Epithelial cell of proximal tubule (primary cell): ENCODE results near the gene SKA2. TPM values are rescaled to one million over a fixed set of nuclear protein-coding genes. Genes with fewer than 3 reads are reported as not detected.

ENCODE experiments used
- DNase-seq: peaks from one replicate; pipeline ENCODE4 v3.0.0-alpha.2; 2011; ENCODE audit warnings: low read depth
- H3K4me3 ChIP-seq: 2 replicates; pipeline ENCODE4 v1.5.1; 2011; ENCODE audit warnings: low read depth, mild to moderate bottlenecking, low read length
- total RNA-seq: library from RNA; depleted of rRNA; stranded (reverse); fragments of >200 nt; gene quantifications from 2 replicates; pipeline ENCODE4 v1.2.3, GENCODE V29; 2015
- TF ChIP-seq, protein P1 (sequence below): conservative IDR thresholded peaks from 2 replicates; pipeline ENCODE4 v1.5.1; 2012; ENCODE audit warnings: low read depth, mild to moderate bottlenecking, low read length

The SKA2 gene
- total RNA-seq, 1 donor from 2014 or later, result 93.5 TPM

DNA sequence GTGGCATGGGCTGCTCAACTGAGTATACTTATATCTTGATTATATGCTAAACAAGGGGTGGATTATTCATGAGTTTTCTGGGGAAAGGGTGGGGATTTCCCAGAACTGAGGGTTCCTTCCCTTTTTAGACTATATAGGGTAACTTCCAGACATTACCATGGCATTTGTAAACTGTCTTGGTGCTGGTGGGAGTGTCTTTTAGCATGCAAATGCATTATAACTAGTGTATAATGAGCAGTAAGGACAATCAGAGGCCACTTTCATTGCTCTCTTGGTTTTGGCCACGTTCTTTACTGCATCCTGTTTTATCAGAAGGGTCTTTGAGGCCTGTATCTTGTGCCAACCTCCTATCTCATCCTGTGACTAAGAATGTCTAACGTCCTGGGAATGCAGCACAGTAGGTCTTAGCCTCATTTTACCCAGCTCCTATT, 12.6 kb upstream of the SKA2 start:
- H3K4me3 ChIP-seq, result no peak overlapping the region
- TF ChIP-seq, protein P1, sequence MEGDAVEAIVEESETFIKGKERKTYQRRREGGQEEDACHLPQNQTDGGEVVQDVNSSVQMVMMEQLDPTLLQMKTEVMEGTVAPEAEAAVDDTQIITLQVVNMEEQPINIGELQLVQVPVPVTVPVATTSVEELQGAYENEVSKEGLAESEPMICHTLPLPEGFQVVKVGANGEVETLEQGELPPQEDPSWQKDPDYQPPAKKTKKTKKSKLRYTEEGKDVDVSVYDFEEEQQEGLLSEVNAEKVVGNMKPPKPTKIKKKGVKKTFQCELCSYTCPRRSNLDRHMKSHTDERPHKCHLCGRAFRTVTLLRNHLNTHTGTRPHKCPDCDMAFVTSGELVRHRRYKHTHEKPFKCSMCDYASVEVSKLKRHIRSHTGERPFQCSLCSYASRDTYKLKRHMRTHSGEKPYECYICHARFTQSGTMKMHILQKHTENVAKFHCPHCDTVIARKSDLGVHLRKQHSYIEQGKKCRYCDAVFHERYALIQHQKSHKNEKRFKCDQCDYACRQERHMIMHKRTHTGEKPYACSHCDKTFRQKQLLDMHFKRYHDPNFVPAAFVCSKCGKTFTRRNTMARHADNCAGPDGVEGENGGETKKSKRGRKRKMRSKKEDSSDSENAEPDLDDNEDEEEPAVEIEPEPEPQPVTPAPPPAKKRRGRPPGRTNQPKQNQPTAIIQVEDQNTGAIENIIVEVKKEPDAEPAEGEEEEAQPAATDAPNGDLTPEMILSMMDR, result no peak
- no peak for DNase-seq

DNA sequence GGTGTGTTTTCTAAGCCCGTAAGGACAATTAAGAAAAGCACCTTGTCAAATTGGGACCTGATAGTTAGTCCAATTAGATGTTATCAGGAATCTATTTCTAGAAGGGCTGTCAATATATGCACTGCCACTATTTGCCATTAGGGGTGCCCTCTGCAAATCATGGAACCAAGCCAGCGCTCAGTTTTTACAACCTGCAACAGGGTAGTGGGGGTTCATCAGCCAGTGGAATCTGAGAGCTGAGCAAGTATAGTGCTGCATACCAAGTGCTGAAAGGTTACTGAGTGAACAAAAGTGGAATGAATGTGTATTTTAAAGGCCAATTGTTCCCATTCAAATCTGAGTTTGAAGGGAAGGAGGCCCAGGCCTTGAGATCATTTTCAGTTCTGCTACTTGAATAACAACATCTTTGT, 11.0 kb upstream of the SKA2 start:
- peak; percentile 31 for DNase-seq
- no peak overlapping the region for H3K4me3 ChIP-seq

DNA sequence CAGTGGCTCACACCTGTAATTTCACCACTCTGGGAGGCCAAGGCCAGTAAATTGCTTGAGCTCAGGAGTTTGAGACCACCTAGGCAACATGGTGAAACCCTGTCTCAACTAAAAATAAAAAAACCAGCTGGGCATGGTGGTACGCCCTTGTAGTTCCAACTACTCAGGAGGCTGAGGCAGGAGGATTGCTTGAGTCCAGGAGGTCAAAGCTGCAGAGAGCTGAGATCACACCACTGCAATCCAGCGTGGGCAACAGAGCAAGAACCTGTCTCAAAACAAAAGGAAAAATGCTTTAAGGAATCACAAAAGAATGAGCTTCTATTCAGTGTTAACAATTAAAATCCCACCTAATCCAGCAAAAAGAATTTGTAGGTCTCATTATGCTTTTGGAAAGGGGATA, 6.5 kb upstream of the SKA2 start:
- TF ChIP-seq, protein P1, result no peak
- no peak for DNase-seq
- no peak overlapping the region for H3K4me3 ChIP-seq

More for the DNA sequence above, 11.0 kb upstream of the SKA2 start:
- TF ChIP-seq, protein P1, result peak; percentile 76

DNA sequence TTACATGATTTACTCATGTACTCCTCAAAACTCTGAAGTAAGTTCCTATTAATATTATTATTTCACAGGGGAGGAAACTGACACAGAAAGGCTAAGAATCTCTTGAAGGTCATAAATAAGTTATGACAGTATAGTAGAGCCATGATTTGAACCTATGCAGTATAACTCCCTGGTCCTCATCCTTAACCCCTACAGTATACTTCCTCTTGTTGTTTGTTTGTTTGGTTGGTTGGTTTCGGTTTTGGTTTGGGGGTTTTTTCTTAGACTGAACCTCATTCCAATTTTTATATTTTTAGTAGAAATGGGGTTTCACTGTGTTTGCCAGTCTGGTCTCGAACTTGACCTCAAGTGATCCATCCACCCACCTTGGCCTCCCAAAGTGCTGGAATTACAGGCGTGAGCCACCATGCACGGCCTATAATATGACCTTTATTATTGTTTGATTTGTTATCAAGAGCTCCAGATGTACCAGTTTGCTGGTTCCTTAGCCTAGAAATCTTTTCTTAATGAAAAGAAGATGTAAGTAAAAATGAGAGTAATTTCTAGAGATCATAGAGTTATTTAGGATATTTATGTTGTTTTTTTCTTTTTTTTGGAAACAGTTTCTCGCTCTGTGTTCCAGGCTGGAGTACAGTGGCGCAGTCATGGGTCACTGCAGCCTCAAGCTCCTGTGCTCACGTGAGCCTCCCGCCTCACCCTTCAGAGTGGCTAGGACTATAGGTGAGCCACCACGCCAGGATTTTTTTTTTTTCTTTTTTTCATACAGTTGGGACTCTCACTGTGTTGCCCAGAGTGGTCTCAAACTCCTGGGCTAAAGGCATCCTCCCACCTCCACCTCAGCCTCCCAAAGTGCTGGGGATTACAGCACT, 5.4 kb upstream of the SKA2 start:
- DNase-seq, result no peak
- no peak overlapping the region for H3K4me3 ChIP-seq
- TF ChIP-seq, protein P1, result no peak

DNA sequence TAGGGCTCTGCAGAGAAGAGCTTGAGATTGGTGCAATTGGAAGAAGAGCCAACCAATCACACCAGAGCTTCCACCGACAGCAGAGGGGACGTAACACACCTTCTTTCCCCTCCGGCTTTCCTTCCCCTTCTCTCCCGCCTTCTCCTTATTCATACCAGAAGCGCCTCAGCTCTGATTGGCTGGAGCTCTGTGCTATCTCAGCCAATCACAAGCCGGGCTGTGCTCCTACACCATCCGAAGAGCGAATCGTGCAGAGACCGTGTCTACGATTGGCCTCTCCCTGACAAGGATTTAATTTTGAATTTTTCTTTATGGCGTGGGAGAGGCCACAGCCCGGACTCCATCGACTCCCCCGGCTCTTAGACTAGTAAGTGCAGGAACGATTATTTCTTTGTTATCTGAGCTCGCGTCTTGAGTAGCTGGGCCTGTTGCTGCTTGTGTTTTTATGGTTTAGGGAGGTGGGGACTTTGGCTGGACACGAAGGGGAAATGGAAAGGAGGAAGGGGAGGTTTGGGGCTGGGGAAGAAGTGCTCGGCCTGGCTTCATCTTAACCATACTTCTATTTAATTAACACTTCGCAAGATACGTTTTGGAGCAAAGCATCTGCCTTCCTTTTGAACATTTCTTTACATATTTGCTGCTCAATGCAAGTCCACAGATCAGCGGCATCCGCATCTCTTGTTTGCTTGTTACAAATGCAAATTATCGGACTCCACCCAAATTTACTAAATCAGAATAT, 622 bp upstream of the SKA2 start, which contains the start of gene PRR11:
TSS of gene PRR11 (plus strand) at position 308 of the 739 bp plus-strand sequence. CDS start 14,007 bp downstream, outside the sequence.
- DNase-seq, result peak; percentile 100
- H3K4me3 ChIP-seq, result peak within 1 kb of the TSS; percentile 85
- TF ChIP-seq, protein P1, result no peak

DNA sequence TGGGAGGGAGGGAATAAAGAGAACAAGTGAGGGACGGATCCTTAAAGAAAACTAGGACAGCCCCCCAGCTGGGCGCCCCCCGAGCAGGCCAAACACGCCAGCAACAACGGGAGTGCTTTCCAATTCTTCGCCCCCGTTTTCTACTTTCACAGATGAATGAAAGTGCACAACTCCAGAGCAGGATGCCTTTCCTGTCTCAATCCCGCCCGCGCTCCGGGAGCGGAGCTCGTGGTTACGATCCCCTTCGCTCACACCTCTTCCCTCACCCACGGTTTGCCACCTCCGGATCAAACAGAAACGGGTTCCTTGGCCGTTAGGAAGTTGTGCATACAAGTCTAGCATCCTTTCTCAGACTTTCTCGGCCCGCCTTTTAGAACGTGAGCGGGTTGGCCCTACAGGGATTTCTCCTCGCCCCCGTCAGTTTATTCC, 680 bp downstream of the SKA2 start:
- TF ChIP-seq, protein P1, result no peak
- peak overlapping the region; percentile 85 for H3K4me3 ChIP-seq
- no peak for DNase-seq
